Measurements from ENCODE around the gene CDC45. TPM values are rescaled to one million over a fixed set of nuclear protein-coding genes. Genes with fewer than 3 reads are reported as not detected.

The CDC45 gene
- total and polyA plus RNA-seq, 4 donors = 4.0 to 8.5 (median 7.7) TPM

DNA sequence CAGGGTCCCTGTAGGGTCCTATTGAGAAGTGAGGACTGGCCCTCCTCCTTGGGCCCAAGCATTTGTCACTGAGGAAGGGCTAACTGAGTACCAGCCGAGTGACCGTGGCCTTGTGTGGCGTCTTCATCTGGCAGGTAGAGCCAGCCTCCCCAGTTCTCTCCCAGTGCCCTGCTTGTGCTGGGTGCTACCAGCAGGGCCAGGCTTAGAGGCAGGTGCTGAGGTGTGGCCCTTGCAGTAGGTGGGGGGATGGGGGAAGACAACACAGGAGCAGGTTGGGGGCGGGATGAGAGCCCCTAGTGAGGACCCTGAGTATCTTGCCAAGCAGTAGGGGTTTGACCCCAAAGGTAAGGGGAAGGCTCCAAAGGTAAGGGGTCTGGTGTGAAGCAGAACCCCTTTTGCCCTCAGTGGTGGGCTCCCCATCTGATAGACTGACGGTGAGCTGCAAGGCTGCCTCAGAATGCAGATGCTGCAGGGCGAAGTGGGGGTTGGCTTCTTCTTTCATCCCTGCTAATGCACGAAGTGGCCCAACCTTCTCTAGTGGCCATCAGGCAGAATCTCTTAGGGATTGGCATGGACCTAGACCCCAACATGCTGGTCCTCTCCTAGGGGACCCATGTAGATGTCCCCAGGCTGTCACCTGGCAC is 19.6 kb downstream of the CDC45 start:
- H3K36me3 ChIP-seq (ENCODE audit: control insufficient read depth, insufficient read depth, low read length) = peaks cover 5% of the 10 kb centered on the region
- peaks cover 7% of the 10 kb centered on the region for H3K4me1 ChIP-seq (ENCODE audit: control insufficient read depth, insufficient read depth, low read length)
- WGBS (ENCODE audit: insufficient coverage) = 98% methylated on average over 7 of the region's 7 CpGs
- H3K27me3 ChIP-seq (ENCODE audit: control insufficient read depth, insufficient read depth, low read length) = no peaks in the 10 kb centered on the region
- H3K27ac ChIP-seq (ENCODE audit: low read depth, low read length) = no peak overlapping the region
- H3K4me3 ChIP-seq (ENCODE audit: low read depth, low read length) = no peak overlapping the region
- no peaks in the 10 kb centered on the region for H3K9me3 ChIP-seq (ENCODE audit: control insufficient read depth, insufficient read depth, low read length)
- no peak for DNase-seq (ENCODE audit: low read depth in 4 of 6, low spot score in 6 of 6)

DNA sequence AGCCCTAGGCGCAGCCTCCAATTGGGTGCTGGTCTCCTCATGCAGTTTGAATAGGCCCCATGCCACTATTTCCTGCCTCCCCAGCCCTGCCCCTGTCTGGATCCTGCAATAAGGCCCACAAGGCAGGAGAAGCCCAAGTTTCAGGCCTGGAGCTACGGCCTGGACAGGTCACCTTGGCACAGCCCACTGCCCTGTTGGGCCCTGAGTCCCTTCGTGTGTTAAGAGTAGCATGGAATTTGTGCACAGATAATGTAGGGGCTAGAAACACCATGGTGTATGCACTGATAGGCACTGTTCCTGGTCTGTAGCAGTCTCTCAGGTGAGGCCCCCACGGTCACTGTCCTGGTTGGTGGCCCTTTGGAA is 20.1 kb downstream of the CDC45 start:
- Histone ChIP-seq H3K27ac (ENCODE audit: low read depth, low read length) (no peak overlapping the region), H3K36me3 (ENCODE audit: control insufficient read depth, insufficient read depth, low read length) (peaks cover 5% of the 10 kb centered on the region), H3K27me3 (ENCODE audit: control insufficient read depth, insufficient read depth, low read length) (no peaks in the 10 kb centered on the region), H3K4me3 (ENCODE audit: low read depth, low read length) (no peak overlapping the region), H3K4me1 (ENCODE audit: control insufficient read depth, insufficient read depth, low read length) (peaks cover 7% of the 10 kb centered on the region), H3K9me3 (ENCODE audit: control insufficient read depth, insufficient read depth, low read length) (no peaks in the 10 kb centered on the region)
- WGBS (ENCODE audit: insufficient coverage) = 92% methylated on average over 4 of the region's 4 CpGs
- DNase-seq (ENCODE audit: low read depth in 4 of 6, low spot score in 6 of 6) = no peak

DNA sequence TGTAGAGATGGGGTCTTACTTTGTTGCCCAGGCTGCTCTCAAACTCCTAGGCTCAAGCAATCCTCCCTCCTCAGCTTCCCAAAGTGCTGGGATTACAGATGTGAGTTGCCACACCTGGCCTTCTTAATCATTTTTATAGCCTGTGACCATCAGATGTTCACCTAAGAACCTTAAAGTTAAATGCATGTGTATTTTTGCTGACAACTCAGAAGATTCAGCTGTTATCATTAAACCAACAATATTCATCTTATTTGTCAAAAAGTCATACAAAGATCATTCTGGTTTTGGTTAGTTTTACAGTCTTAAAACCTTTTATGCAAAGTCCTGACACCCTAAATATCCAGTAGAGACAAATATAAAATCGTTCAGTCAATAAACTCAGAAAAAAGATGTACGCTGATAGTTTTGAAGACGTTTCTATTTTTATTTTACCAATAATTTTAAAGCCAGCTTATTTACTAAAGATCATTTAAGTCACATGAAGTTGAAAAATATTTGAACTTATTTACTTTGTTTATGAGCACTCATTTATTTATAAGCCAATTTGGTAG is 22.3 kb downstream of the CDC45 start:
- H3K4me1 ChIP-seq (ENCODE audit: control insufficient read depth, insufficient read depth, low read length) = peaks cover 3% of the 10 kb centered on the region
- no peaks in the 10 kb centered on the region for H3K27me3 ChIP-seq (ENCODE audit: control insufficient read depth, insufficient read depth, low read length)
- no peaks in the 10 kb centered on the region for H3K9me3 ChIP-seq (ENCODE audit: control insufficient read depth, insufficient read depth, low read length)
- no peak for DNase-seq (ENCODE audit: low read depth in 4 of 6, low spot score in 6 of 6)
- no peak overlapping the region for H3K4me3 ChIP-seq (ENCODE audit: low read depth, low read length)
- no CpG with 5 or more reads among the region's 3 CpGs for WGBS (ENCODE audit: insufficient coverage)
- peaks cover 13% of the 10 kb centered on the region for H3K36me3 ChIP-seq (ENCODE audit: control insufficient read depth, insufficient read depth, low read length)
- no peak overlapping the region for H3K27ac ChIP-seq (ENCODE audit: low read depth, low read length)

DNA sequence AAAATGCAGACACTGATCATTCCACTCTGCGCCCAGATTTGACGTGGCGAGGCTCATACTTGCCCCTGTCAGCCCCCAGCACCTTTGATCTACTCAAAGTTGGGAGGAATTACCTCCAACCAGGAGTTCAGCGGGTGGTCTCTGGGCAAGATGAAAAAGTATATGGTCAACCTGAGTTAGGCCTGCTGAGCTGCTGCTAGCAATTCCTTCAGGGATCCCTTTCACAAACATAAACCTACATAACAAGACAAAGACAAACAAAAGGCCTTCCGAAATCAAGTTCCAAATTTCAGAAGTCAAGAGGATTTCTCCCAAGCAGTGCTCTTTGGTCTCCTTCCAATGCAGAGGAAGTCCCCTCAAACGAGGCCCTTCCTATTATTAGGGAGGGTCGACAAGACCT is 23.6 kb downstream of the CDC45 start:
- no peak overlapping the region for H3K27ac ChIP-seq (ENCODE audit: low read depth, low read length)
- H3K36me3 ChIP-seq (ENCODE audit: control insufficient read depth, insufficient read depth, low read length) = peaks cover 13% of the 10 kb centered on the region
- H3K4me1 ChIP-seq (ENCODE audit: control insufficient read depth, insufficient read depth, low read length) = no peaks in the 10 kb centered on the region
- DNase-seq (ENCODE audit: low read depth in 4 of 6, low spot score in 6 of 6) = no peak
- no peak overlapping the region for H3K4me3 ChIP-seq (ENCODE audit: low read depth, low read length)
- no peaks in the 10 kb centered on the region for H3K27me3 ChIP-seq (ENCODE audit: control insufficient read depth, insufficient read depth, low read length)
- WGBS (ENCODE audit: insufficient coverage) = 100% methylated on average over 1 of the region's 7 CpGs
- H3K9me3 ChIP-seq (ENCODE audit: control insufficient read depth, insufficient read depth, low read length) = no peaks in the 10 kb centered on the region

DNA sequence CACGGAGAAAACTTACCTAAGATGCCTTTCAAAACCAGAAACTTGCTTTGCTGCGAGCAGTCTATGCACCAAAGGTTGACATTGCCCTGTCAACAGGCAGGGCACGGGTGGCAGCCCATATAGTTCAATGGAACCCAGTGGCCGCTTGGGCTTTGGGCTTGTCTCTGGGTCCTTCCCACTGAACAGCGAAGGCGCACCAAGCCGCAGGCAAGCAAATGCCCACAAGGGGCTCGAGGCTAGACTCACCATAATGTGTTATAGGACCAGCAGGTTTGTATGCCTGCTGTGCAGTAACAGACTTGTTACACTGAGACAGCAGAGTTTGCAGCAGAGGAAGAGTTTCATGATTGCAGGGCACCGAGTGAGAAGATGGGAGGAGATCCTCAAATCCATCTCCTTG is 24.1 kb downstream of the CDC45 start:
- Histone ChIP-seq H3K27ac (ENCODE audit: low read depth, low read length) (no peak overlapping the region), H3K4me3 (ENCODE audit: low read depth, low read length) (no peak overlapping the region), H3K36me3 (ENCODE audit: control insufficient read depth, insufficient read depth, low read length) (peaks cover 11% of the 10 kb centered on the region), H3K27me3 (ENCODE audit: control insufficient read depth, insufficient read depth, low read length) (no peaks in the 10 kb centered on the region), H3K4me1 (ENCODE audit: control insufficient read depth, insufficient read depth, low read length) (no peaks in the 10 kb centered on the region), H3K9me3 (ENCODE audit: control insufficient read depth, insufficient read depth, low read length) (no peaks in the 10 kb centered on the region)
- WGBS (ENCODE audit: insufficient coverage) = 94% methylated on average over 7 of the region's 9 CpGs
- no peak for DNase-seq (ENCODE audit: low read depth in 4 of 6, low spot score in 6 of 6)

DNA sequence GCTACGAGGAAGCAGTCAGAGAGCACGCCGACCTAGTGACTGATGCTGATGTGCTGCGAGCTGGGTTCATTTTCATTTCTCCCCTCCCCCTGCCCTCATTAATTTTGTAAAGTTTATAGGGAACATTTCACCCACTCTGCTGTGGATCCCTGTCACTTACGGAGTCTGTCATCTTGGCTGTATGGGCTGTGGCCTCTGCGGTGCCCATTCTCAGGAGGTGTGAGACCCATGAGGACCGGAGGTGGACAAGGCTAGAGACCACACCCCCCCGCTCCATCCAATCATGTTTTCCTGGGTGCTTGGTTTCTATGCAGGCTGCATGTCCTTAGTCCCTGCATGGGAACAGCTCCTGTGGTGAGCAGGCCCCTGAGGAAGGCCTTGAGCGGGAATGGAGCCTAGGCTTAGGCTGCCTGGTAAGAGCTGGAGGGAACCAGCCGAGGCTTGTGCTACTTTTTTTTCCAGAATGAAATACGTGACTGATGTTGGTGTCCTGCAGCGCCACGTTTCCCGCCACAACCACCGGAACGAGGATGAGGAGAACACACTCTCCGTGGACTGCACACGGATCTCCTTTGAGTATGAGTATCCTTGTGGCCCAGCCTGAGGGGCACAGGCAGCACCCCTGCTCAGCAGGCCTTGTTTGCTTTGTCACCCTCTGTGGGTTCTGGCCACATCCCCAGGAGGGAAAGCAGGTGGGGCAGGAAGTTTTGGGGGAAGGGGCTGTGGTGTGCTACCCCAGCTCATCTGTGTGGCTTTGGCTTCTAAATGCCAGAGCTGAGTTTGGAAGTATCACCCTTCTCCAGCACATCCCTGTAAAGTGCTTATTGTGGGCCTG is 25.4 kb downstream of the CDC45 start:
- no peaks in the 10 kb centered on the region for H3K27me3 ChIP-seq (ENCODE audit: control insufficient read depth, insufficient read depth, low read length)
- no peak for DNase-seq (ENCODE audit: low read depth in 4 of 6, low spot score in 6 of 6)
- no peaks in the 10 kb centered on the region for H3K4me1 ChIP-seq (ENCODE audit: control insufficient read depth, insufficient read depth, low read length)
- WGBS (ENCODE audit: insufficient coverage) = 87% methylated on average over 14 of the region's 18 CpGs
- H3K9me3 ChIP-seq (ENCODE audit: control insufficient read depth, insufficient read depth, low read length) = no peaks in the 10 kb centered on the region
- peaks cover 8% of the 10 kb centered on the region for H3K36me3 ChIP-seq (ENCODE audit: control insufficient read depth, insufficient read depth, low read length)
- H3K4me3 ChIP-seq (ENCODE audit: low read depth, low read length) = no peak overlapping the region
- no peak overlapping the region for H3K27ac ChIP-seq (ENCODE audit: low read depth, low read length)

DNA sequence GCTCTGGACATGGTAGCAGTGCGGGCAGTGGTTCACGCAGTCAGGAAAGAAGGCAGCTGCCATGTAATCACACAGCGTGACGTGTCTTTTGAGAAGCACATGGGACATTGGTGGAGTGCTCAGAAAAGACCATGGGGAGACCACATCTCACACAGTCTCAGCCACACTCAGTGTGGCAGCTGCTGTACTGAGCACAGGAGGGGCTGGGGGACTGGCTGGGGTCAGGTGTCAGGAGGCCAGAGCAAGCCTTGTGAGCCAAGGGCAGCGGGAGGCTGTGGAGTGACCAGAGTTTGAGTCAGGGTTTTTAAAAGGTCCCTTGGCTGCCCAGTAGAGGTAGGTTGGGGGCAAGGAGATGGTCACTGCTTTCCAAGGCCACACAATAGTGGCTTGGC is 26.0 kb downstream of the CDC45 start:
- DNase-seq (ENCODE audit: low read depth in 4 of 6, low spot score in 6 of 6) = no peak
- H3K27me3 ChIP-seq (ENCODE audit: control insufficient read depth, insufficient read depth, low read length) = no peaks in the 10 kb centered on the region
- no peak overlapping the region for H3K27ac ChIP-seq (ENCODE audit: low read depth, low read length)
- 95% methylated on average over 3 of the region's 5 CpGs for WGBS (ENCODE audit: insufficient coverage)
- H3K36me3 ChIP-seq (ENCODE audit: control insufficient read depth, insufficient read depth, low read length) = peaks cover 8% of the 10 kb centered on the region
- no peaks in the 10 kb centered on the region for H3K9me3 ChIP-seq (ENCODE audit: control insufficient read depth, insufficient read depth, low read length)
- H3K4me3 ChIP-seq (ENCODE audit: low read depth, low read length) = no peak overlapping the region
- H3K4me1 ChIP-seq (ENCODE audit: control insufficient read depth, insufficient read depth, low read length) = no peaks in the 10 kb centered on the region

DNA sequence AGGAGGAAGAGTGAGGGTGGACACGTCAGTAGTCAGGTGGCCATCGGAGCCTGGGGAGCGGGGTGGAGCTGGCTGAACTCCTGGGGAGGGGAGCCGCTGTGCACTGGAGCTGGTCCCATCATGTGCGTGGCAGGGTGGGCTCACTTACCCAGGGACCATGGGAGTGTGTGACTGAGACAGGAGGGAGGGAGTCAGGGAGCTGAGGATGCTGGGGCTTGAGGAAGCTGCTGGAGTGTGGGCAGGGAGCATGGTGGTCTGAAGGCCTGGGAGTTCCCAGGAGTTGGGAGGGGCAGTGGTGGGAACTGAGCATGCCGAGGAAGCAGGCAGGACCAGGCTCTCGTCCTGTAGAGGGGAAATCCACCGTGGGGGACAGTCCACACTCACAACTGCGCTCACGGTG is 26.5 kb downstream of the CDC45 start:
- Histone ChIP-seq H3K9me3 (ENCODE audit: control insufficient read depth, insufficient read depth, low read length) (no peaks in the 10 kb centered on the region), H3K4me1 (ENCODE audit: control insufficient read depth, insufficient read depth, low read length) (no peaks in the 10 kb centered on the region), H3K27me3 (ENCODE audit: control insufficient read depth, insufficient read depth, low read length) (no peaks in the 10 kb centered on the region), H3K4me3 (ENCODE audit: low read depth, low read length) (no peak overlapping the region), H3K36me3 (ENCODE audit: control insufficient read depth, insufficient read depth, low read length) (peaks cover 8% of the 10 kb centered on the region), H3K27ac (ENCODE audit: low read depth, low read length) (no peak overlapping the region)
- DNase-seq (ENCODE audit: low read depth in 4 of 6, low spot score in 6 of 6) = no peak
- 83% methylated on average over 10 of the region's 10 CpGs for WGBS (ENCODE audit: insufficient coverage)

DNA sequence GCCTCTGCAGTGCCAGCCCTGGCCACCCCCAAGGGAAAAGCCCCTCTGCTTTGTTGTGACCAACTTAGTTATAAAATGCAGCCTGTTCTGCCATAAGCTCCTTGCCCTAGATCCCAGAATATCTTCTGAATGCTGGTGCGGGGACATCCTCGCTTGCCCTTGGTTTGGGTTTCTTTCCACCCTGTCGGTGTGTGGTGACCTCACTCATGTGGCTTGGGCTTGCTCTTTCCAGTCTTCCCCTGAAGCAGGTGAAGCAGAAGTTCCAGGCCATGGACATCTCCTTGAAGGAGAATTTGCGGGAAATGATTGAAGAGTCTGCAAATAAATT is 27.8 kb downstream of the CDC45 start:
- DNase-seq (ENCODE audit: low read depth in 4 of 6, low spot score in 6 of 6) = no peak
- Histone ChIP-seq H3K27ac (ENCODE audit: low read depth, low read length) (no peak overlapping the region), H3K36me3 (ENCODE audit: control insufficient read depth, insufficient read depth, low read length) (peaks cover 8% of the 10 kb centered on the region), H3K9me3 (ENCODE audit: control insufficient read depth, insufficient read depth, low read length) (no peaks in the 10 kb centered on the region), H3K27me3 (ENCODE audit: control insufficient read depth, insufficient read depth, low read length) (no peaks in the 10 kb centered on the region), H3K4me1 (ENCODE audit: control insufficient read depth, insufficient read depth, low read length) (no peaks in the 10 kb centered on the region), H3K4me3 (ENCODE audit: low read depth, low read length) (no peak overlapping the region)
- 100% methylated on average over 3 of the region's 4 CpGs for WGBS (ENCODE audit: insufficient coverage)

Data from spinal cord (tissue), 10 donors.